H1 (cell line): ENCODE data around the gene PTPRG.

ENCODE experiments used
- ATF2 ChIP-seq: IDR thresholded peaks from 2 replicates; pipeline ENCODE4 v1.6.1; 2012; ENCODE audit warnings: low read length, inconsistent platforms
- CHD7 ChIP-seq: fragments of 300-600 bp; sonication (generic); IDR thresholded peaks from 2 replicates; pipeline ENCODE4 v1.7.1; 2012; ENCODE audit warnings: low read length, moderate library complexity, mild to moderate bottlenecking, inconsistent platforms; ENCODE audit not compliant: insufficient replicate concordance
- CTCF ChIP-seq, 3 experiments: IDR thresholded peaks; 1 replicate in 2 of 3; 2 replicates in 1 of 3; pipeline versions ENCODE4 v1.5.1 to v1.6.1; 2011; ENCODE audit warnings: low read length in 3 of 3, mild to moderate bottlenecking in 3 of 3, inconsistent platforms in 2 of 3, low read depth in 1 of 3, moderate library complexity in 1 of 3; ENCODE audit not compliant: insufficient read depth in 1 of 3; ENCODE audit errors: control extremely low read depth in 1 of 3
- GTF2F1 ChIP-seq: IDR thresholded peaks from 2 replicates; pipeline ENCODE4 v1.6.1; 2012; ENCODE audit warnings: low read depth, low read length, improper control_type of control experiment, borderline replicate concordance
- RXRA ChIP-seq: IDR thresholded peaks from 2 replicates; pipeline ENCODE4 v1.6.1; 2011; ENCODE audit warnings: low read depth, mild to moderate bottlenecking, low read length, moderate library complexity; ENCODE audit not compliant: insufficient read depth
- SP1 ChIP-seq: IDR thresholded peaks from 2 replicates; pipeline ENCODE4 v1.6.1; 2011; ENCODE audit warnings: low read depth, low read length
- TAF1 ChIP-seq: IDR thresholded peaks from 2 replicates; pipeline ENCODE4 v1.6.1; 2011; ENCODE audit warnings: mild to moderate bottlenecking, low read depth, low read length

GRCh38 chr3:62125380-62125779 lies 564.0 kb downstream of the PTPRG start:
- TF ChIP-seq GTF2F1 (no peak), ATF2 (no peak), CTCF (IDR thresholded peaks at IDR 0.05; ENCODE audit: control extremely low read depth in 1 of 3, insufficient read depth in 1 of 3, low read depth in 1 of 3, low read length in 3 of 3) (no peak), CHD7 (no peak), RXRA (no peak), SP1 (no peak), TAF1 (no peak)
